Tibial artery (tissue), 4 donors: Measurements from ENCODE around the gene CFLAR.

Experiments
- DNase-seq, 2 donors: peaks; one replicate each; pipeline ENCODE4 v3.0.0-alpha.2; 2019
- H3K27ac ChIP-seq, 2 donors: fragments of 200-600 bp; sonication (generic) in 1 of 2; 1 replicate in 1 of 2; 2 replicates in 1 of 2; pipeline ENCODE4 v1.5.1; 2018 to 2019; ENCODE audit warnings: mild to moderate bottlenecking in 1 of 2
- H3K27me3 ChIP-seq, 2 donors: fragments of 200-600 bp; sonication (generic) in 1 of 2; one replicate each; pipeline versions ENCODE4 v1.5.1 to v1.6.0; 2016 to 2019
- H3K36me3 ChIP-seq, 3 donors: fragments of 200-600 bp; sonication (generic) in 2 of 3; one replicate each; pipeline ENCODE4 v1.5.1; 2016 to 2019; ENCODE audit warnings: mild to moderate bottlenecking in 2 of 3
- H3K4me1 ChIP-seq, 4 donors: fragments of 200-600 bp; sonication (generic) in 2 of 4; 1 replicate in 3 of 4; 2 replicates in 1 of 4; pipeline ENCODE4 v1.5.1; 2016 to 2019
- H3K4me3 ChIP-seq, 2 donors: fragments of 200-600 bp; sonication (generic) in 1 of 2; 1 replicate in 1 of 2; 2 replicates in 1 of 2; pipeline ENCODE4 v1.5.1; 2018 to 2019; ENCODE audit warnings: mild to moderate bottlenecking in 2 of 2
- H3K9me3 ChIP-seq, 3 donors: fragments of 200-600 bp; sonication (generic) in 1 of 3; one replicate each; pipeline ENCODE4 v1.5.1; 2016 to 2019
- intact Hi-C: fragments of 100-400 bp; cut with DNase I; formaldehyde crosslinking; loops from one replicate; pipeline ENCODE4 v1.15.0; 2023; ENCODE audit warnings: low total_unique reads
- TF ChIP-seq, protein P1 (sequence below), 2 experiments: fragments of 200-600 bp in 1 of 2; fragments of 450-650 bp in 1 of 2; IDR thresholded peaks; one replicate each; pipeline ENCODE4 v1.5.1; 2017 to 2019; ENCODE audit warnings: antibody characterized with exemption in 2 of 2, mild to moderate bottlenecking in 1 of 2, moderate library complexity in 1 of 2

The CFLAR gene

DNA sequence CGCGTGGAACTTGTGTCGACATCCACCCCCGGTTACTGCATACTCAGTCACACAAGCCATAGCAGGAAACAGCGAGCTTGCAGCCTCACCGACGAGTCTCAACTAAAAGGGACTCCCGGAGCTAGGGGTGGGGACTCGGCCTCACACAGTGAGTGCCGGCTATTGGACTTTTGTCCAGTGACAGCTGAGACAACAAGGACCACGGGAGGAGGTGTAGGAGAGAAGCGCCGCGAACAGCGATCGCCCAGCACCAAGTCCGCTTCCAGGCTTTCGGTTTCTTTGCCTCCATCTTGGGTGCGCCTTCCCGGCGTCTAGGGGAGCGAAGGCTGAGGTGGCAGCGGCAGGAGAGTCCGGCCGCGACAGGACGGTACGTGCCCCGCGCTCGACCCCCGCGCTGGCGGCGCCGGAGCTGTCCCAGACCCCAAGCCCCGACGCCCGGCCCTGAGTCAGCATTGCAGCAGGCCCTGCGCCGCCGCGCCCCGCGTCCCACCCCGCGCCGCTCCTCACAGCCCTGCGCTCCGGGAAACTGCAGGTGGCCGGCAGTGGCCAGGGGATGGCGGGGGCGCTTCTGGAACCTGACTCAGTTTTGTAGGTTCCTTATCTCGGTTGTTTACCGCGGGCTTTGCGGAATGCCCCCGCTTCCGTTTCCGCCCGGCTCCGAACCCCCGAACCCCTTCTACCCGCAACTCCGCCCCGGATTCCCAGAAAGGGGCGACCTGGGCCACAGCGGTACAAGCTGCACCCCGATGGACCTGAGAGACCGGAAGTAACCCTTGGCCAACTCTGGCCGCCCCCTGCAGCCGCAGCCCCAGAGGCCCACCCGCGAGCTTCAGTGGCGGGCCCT is at the start of gene CFLAR:
Gene CFLAR, plus strand, starts transcription at position 50 of the 844 bp plus-strand sequence. CDS start 13,702 bp downstream, outside the sequence.
- H3K27me3 ChIP-seq, result no peaks in the 10 kb centered on the region

DNA sequence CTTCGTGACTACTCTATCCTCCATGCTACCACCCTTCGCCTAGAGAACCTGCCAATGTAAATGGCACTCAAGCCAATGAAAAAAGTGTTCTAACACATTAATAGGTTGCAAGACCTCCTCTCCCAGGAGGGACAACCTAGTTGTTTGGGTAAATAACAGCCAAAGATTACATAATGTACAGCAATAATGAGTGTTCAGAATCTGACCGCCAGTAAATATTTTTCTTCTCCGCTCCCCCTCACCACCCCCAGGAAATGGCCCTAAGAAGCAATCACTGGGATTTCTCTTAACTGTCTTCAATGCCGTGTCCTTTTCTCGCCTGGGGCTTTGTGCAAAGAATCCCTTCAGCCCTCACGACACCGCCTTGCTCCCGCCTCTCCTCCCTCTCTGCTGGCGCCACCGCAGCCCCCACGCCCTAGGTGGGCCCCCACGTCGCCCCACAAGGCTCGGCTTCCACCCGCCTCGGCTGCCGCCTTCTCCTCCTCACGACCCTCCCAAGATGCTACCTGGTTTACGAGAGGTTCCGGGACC is 45.0 kb upstream of the CFLAR start:
- no peaks in the 10 kb centered on the region for H3K27me3 ChIP-seq
- no peaks in the 10 kb centered on the region for H3K36me3 ChIP-seq
- H3K27ac ChIP-seq, result peak overlapping the region; percentile 81 to 84
- no peak for DNase-seq
- TF ChIP-seq, protein P1, sequence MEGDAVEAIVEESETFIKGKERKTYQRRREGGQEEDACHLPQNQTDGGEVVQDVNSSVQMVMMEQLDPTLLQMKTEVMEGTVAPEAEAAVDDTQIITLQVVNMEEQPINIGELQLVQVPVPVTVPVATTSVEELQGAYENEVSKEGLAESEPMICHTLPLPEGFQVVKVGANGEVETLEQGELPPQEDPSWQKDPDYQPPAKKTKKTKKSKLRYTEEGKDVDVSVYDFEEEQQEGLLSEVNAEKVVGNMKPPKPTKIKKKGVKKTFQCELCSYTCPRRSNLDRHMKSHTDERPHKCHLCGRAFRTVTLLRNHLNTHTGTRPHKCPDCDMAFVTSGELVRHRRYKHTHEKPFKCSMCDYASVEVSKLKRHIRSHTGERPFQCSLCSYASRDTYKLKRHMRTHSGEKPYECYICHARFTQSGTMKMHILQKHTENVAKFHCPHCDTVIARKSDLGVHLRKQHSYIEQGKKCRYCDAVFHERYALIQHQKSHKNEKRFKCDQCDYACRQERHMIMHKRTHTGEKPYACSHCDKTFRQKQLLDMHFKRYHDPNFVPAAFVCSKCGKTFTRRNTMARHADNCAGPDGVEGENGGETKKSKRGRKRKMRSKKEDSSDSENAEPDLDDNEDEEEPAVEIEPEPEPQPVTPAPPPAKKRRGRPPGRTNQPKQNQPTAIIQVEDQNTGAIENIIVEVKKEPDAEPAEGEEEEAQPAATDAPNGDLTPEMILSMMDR (IDR thresholded peaks at IDR 0.05), result no peak
- peaks cover 0 to 47% (median 25%) of the 10 kb centered on the region in 4 donors for H3K4me1 ChIP-seq
- H3K4me3 ChIP-seq, result peak overlapping the region; percentile 89 to 90
- H3K9me3 ChIP-seq, result no peaks in the 10 kb centered on the region
- intact Hi-C loops, result loop anchor here (5.0 to 10.0 kb wide), 3 partner anchors 106 to 259 kb away; partner anchors contain the start of genes BZW1 and ORC2

More for the DNA sequence above, at the start of gene CFLAR:
- peak; percentile 83 to 85 for DNase-seq
- Histone ChIP-seq H3K4me1 (peaks cover 0 to 36% (median 6%) of the 10 kb centered on the region in 4 donors), H3K4me3 (peak within 1 kb of the TSS; percentile 95 to 98), H3K27ac (peak within 1 kb of the TSS; percentile 100), H3K36me3 (no peaks in the 10 kb centered on the region), H3K9me3 (no peaks in the 10 kb centered on the region)
- TF ChIP-seq, protein P1 (IDR thresholded peaks at IDR 0.05), result no peak
- intact Hi-C loops, result loop anchor here (1.0 to 5.0 kb wide), 2 partner anchors 44 to 154 kb away; partner anchors contain the start of genes NDUFB3 and ORC2

DNA sequence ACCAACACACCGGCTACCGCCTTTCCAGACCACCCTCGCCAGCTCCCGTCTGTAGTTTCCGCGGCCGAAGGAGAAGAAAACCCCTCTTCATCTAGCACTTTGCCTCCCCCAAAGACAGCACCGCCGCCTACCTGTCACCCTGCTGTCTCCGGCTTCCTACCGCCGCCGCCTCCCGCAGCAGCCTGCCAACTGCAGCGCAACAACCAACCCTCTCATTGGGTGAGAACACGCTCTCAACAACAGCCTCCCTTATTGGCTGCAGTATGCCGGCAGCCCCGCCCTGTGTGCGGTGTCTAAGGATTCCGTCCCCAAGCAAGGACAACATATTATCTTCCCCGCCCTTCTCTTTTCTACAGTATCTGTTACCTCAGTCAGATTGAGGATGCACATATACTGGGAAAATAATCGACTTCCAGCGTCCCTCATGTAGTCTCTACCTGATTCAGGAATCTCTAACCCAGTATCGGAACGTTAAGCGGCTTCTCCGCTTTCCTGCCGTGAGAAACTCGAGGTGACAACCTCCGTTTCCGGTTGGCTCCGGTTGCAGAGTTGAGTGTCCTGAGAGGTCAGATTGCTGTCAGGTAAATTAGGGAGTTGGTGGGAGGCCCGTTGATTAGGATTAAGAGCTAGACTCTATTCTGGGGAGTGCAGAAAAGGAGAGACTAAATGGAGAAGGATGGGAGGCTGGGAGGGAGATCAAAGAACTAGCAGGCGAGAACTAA is 44.3 kb upstream of the CFLAR start, which contains the start of the genes HYCC2 and NDUFB3:
Gene HYCC2, minus strand, starts transcription at position 193 of the 722 bp plus-strand sequence. CDS start 47,662 bp downstream, outside the sequence.
Gene NDUFB3, plus strand, starts transcription at position 523 of the 722 bp plus-strand sequence. CDS start 6,882 bp downstream, outside the sequence.
- H3K27me3 ChIP-seq, result no peaks in the 10 kb centered on the region
- intact Hi-C loops, result loop anchor here (1.0 to 10.0 kb wide), 4 partner anchors 45 to 259 kb away; partner anchors contain the start of genes BZW1, CFLAR and ORC2
- TF ChIP-seq, protein P1 (IDR thresholded peaks at IDR 0.05), result peak in 1 of 2 experiments; percentile 32
- no peaks in the 10 kb centered on the region for H3K9me3 ChIP-seq
- DNase-seq, result peak; percentile 89 to 93
- H3K27ac ChIP-seq, result peak within 1 kb of the TSS; percentile 81 to 84
- H3K4me1 ChIP-seq, result peaks cover 0 to 47% (median 25%) of the 10 kb centered on the region in 4 donors
- H3K36me3 ChIP-seq, result no peaks in the 10 kb centered on the region
- peak within 1 kb of the TSS; percentile 89 to 90 for H3K4me3 ChIP-seq

DNA sequence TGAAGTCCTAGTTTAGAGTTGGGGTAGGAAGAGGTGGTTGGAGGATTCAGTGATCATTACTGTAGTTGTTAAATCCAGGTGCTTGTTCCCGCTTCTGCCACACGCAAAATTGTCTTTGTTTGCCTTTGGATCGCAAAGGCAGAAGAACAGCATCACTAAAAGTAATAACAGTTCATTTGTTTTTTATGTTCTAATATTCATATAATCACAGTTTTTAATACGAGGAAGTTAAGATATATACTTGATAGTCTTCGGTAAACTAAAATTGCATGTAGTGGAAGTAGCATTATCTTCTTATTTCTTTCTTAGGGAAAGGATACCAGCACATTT is 43.8 kb upstream of the CFLAR start:
- peak overlapping the region; percentile 81 to 84 for H3K27ac ChIP-seq
- H3K36me3 ChIP-seq, result no peaks in the 10 kb centered on the region
- H3K27me3 ChIP-seq, result no peaks in the 10 kb centered on the region
- TF ChIP-seq, protein P1 (IDR thresholded peaks at IDR 0.05), result no peak
- DNase-seq, result no peak
- no peaks in the 10 kb centered on the region for H3K9me3 ChIP-seq
- H3K4me3 ChIP-seq, result peak overlapping the region; percentile 89 to 90
- peaks cover 0 to 47% (median 25%) of the 10 kb centered on the region in 4 donors for H3K4me1 ChIP-seq
- intact Hi-C loops, result loop anchor here (1.0 to 10.0 kb wide), 4 partner anchors 44 to 260 kb away; partner anchors contain the start of genes BZW1, CFLAR and ORC2

DNA sequence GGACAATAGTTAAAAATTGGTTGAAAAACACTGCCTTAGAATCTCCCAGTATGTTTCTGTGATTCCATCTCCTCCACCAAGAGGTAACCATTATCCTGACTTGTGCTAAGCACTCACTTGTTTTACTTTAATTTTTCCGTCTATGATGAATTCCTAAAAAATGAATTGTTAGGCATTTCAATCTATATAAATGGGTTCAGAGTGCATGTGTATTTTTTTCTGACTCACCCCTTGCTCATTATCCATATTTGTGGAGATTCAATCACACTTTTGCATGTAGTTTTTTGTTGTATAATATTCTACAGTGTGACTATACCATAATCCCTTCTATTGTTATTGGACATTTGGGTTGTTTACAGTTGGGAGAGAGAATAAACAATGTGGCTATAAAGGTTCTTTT is 42.9 kb upstream of the CFLAR start:
- Histone ChIP-seq H3K4me3 (peak overlapping the region in 1 of 2 donors; percentile 89), H3K4me1 (peaks cover 0 to 40% (median 21%) of the 10 kb centered on the region in 4 donors)

More for the DNA sequence above, 42.9 kb upstream of the CFLAR start:
- intact Hi-C loops, result loop anchor here (5.0 to 10.0 kb wide), 3 partner anchors 108 to 261 kb away; partner anchors contain the start of genes BZW1 and ORC2
- no peak for DNase-seq
- Histone ChIP-seq H3K27ac (no peak overlapping the region), H3K9me3 (no peaks in the 10 kb centered on the region), H3K27me3 (no peaks in the 10 kb centered on the region), H3K36me3 (no peaks in the 10 kb centered on the region)
- TF ChIP-seq, protein P1 (IDR thresholded peaks at IDR 0.05), result no peak
